Gastroesophageal sphincter (tissue), 3 donors: ENCODE data around the gene AGO1.

Source experiments
- CTCF ChIP-seq, 4 experiments: fragments of 200-600 bp in 2 of 4; fragments of 450-650 bp in 2 of 4; sonication (generic) in 1 of 4; IDR thresholded peaks; one replicate each; pipeline ENCODE4 v1.5.1; 2017 to 2019; ENCODE audit warnings: antibody characterized with exemption in 4 of 4, mild to moderate bottlenecking in 2 of 4, moderate library complexity in 2 of 4
- EP300 ChIP-seq: sonication (generic); formaldehyde crosslinking; IDR thresholded peaks from one replicate; pipeline ENCODE4 v1.6.1; 2017; ENCODE audit warnings: antibody characterized with exemption, mild to moderate bottlenecking
- POLR2AphosphoS5 ChIP-seq: sonication (generic); formaldehyde crosslinking; IDR thresholded peaks from one replicate; pipeline ENCODE4 v1.6.1; 2017; ENCODE audit warnings: antibody characterized with exemption

- TF ChIP-seq EP300 (no peak), CTCF (IDR thresholded peaks at IDR 0.05) (no peak), POLR2AphosphoS5 (no peak)
Measured at GRCh38 chr1:35885961-35886558, 3.1 kb downstream of the AGO1 start.
